ENCODE measurements around the gene RBKS.

RBKS gene

GRCh38 chr2:27795868-27796277 is 94.3 kb downstream of the RBKS start:
- H3K9ac ChIP-seq, result peak overlapping the region in 5 of 11 experiments; percentile 4 to 30 (median 11); a peak in 6 of 22 replicates
- H3K4me1 ChIP-seq, result peaks cover 0 to 83% (median 53%) of the 10 kb centered on the region in 10 experiments; a peak in 17 of 20 replicates
- no peak for TF ChIP-seq Cebpa-rat (IDR thresholded peaks at IDR 0.05)
- peak overlapping the region in 9 of 11 experiments; percentile 13 to 70 (median 53); a peak in 15 of 22 replicates for H3K27ac ChIP-seq
- no peak overlapping the region for H3K4me3 ChIP-seq
- H4K20me1 ChIP-seq, result no peaks in the 10 kb centered on the region
- 0 out of 22 replicates have a peak, but pooled peaks cover 0 to 9% (median 0%) of the 10 kb centered on the region in 11 experiments for H3K9me3 ChIP-seq (replicated peaks in 1 of 11)
- H3K4me2 ChIP-seq, result peak overlapping the region in 9 of 11 experiments; percentile 39 to 88 (median 67); a peak in 17 of 22 replicates
- H3K36me3 ChIP-seq, result no peaks in the 10 kb centered on the region
- no peaks in the 10 kb centered on the region for H3K27me3 ChIP-seq

- peak overlapping the region in 9 of 11 experiments; percentile 39 to 88 (median 67); a peak in 17 of 22 replicates for H3K4me2 ChIP-seq
- H3K9me3 ChIP-seq (replicated peaks in 1 of 11), result 0 out of 22 replicates have a peak, but pooled peaks cover 0 to 9% (median 0%) of the 10 kb centered on the region in 11 experiments
- no peaks in the 10 kb centered on the region for H3K36me3 ChIP-seq
- no peaks in the 10 kb centered on the region for H4K20me1 ChIP-seq
- no peak overlapping the region; a peak in 1 of 20 replicates for H3K4me3 ChIP-seq
- H3K27ac ChIP-seq, result peak overlapping the region in 10 of 11 experiments; percentile 0 to 70 (median 52); a peak in 16 of 22 replicates
- H3K9ac ChIP-seq, result peak overlapping the region in 6 of 11 experiments; percentile 1 to 30 (median 10); a peak in 6 of 22 replicates
- no peaks in the 10 kb centered on the region for H3K27me3 ChIP-seq
- H3K4me1 ChIP-seq, result peaks cover 0 to 77% (median 52%) of the 10 kb centered on the region in 10 experiments; a peak in 17 of 20 replicates
- no peak for TF ChIP-seq Cebpa-rat (IDR thresholded peaks at IDR 0.05)
Measured at GRCh38 chr2:27795093-27795834, 94.9 kb downstream of the RBKS start.

- H3K4me1 ChIP-seq, result peaks cover 0 to 52% (median 35%) of the 10 kb centered on the region in 10 experiments; a peak in 17 of 20 replicates
- H3K27me3 ChIP-seq, result no peaks in the 10 kb centered on the region
- no peak overlapping the region for H3K9ac ChIP-seq
- no peak overlapping the region for H3K4me3 ChIP-seq
- H3K36me3 ChIP-seq, result no peaks in the 10 kb centered on the region
- H4K20me1 ChIP-seq, result no peaks in the 10 kb centered on the region
- TF ChIP-seq Cebpa-rat (IDR thresholded peaks at IDR 0.05), result no peak
- H3K9me3 ChIP-seq (replicated peaks in 1 of 11), result no peaks in the 10 kb centered on the region
- H3K27ac ChIP-seq, result peak overlapping the region in 4 of 11 experiments; percentile 4 to 37 (median 28); a peak in 6 of 22 replicates
- H3K4me2 ChIP-seq, result peak overlapping the region in 5 of 11 experiments; percentile 48 to 69 (median 62); a peak in 10 of 22 replicates
Measured at GRCh38 chr2:27792759-27793158, 97.4 kb downstream of the RBKS start.

- Histone ChIP-seq H4K20me1 (no peaks in the 10 kb centered on the region), H3K4me2 (no peak overlapping the region), H3K27me3 (no peaks in the 10 kb centered on the region), H3K36me3 (peaks cover 0 to 3% (median 0%) of the 10 kb centered on the region in 11 experiments; a peak in 2 of 22 replicates), H3K9me3 (replicated peaks in 1 of 11) (no peaks in the 10 kb centered on the region), H3K9ac (no peak overlapping the region), H3K4me1 (peaks cover 0 to 32% (median 15%) of the 10 kb centered on the region in 10 experiments; a peak in 16 of 20 replicates), H3K4me3 (no peak overlapping the region), H3K27ac (no peak overlapping the region)
- TF ChIP-seq Cebpa-rat (IDR thresholded peaks at IDR 0.05), result no peak
Measured at GRCh38 chr2:27790796-27791195, 99.4 kb downstream of the RBKS start.

GRCh38 chr2:27782701-27783100 is 107.5 kb downstream of the RBKS start:
- Histone ChIP-seq H3K4me3 (no peak overlapping the region), H3K9me3 (replicated peaks in 1 of 11) (peaks cover 0 to 8% (median 4%) of the 10 kb centered on the region in 11 experiments; a peak in 5 of 22 replicates), H3K4me2 (no peak overlapping the region), H3K27me3 (no peaks in the 10 kb centered on the region), H3K9ac (no peak overlapping the region), H3K4me1 (peaks cover 0 to 19% (median 4%) of the 10 kb centered on the region in 10 experiments; a peak in 10 of 20 replicates), H3K36me3 (peaks cover 20 to 65% (median 51%) of the 10 kb centered on the region in 11 experiments; a peak in 21 of 22 replicates), H4K20me1 (peaks cover 0 to 12% (median 0%) of the 10 kb centered on the region in 11 experiments; a peak in 3 of 22 replicates), H3K27ac (no peak overlapping the region)
- no peak for TF ChIP-seq Cebpa-rat (IDR thresholded peaks at IDR 0.05)

GRCh38 chr2:27781496-27781895 is 108.7 kb downstream of the RBKS start:
- Histone ChIP-seq H3K27ac (no peak overlapping the region), H3K4me1 (peaks cover 0 to 31% (median 4%) of the 10 kb centered on the region in 10 experiments; a peak in 10 of 20 replicates), H3K9me3 (replicated peaks in 1 of 11) (peaks cover 0 to 8% (median 4%) of the 10 kb centered on the region in 11 experiments; a peak in 5 of 22 replicates), H3K4me3 (no peak overlapping the region), H3K36me3 (peaks cover 26 to 77% (median 61%) of the 10 kb centered on the region in 11 experiments; a peak in 21 of 22 replicates), H3K4me2 (no peak overlapping the region), H3K27me3 (no peaks in the 10 kb centered on the region), H3K9ac (no peak overlapping the region), H4K20me1 (peaks cover 0 to 12% (median 0%) of the 10 kb centered on the region in 11 experiments; a peak in 3 of 22 replicates)
- no peak for TF ChIP-seq Cebpa-rat (IDR thresholded peaks at IDR 0.05)

GRCh38 chr2:27779417-27780055 is 110.7 kb downstream of the RBKS start:
- H4K20me1 ChIP-seq, result peaks cover 0 to 12% (median 0%) of the 10 kb centered on the region in 11 experiments; a peak in 3 of 22 replicates
- H3K9me3 ChIP-seq (replicated peaks in 1 of 11), result peaks cover 0 to 8% (median 4%) of the 10 kb centered on the region in 11 experiments; a peak in 5 of 22 replicates
- H3K36me3 ChIP-seq, result peaks cover 31 to 93% (median 81%) of the 10 kb centered on the region in 11 experiments
- no peak overlapping the region for H3K4me2 ChIP-seq
- no peak for TF ChIP-seq Cebpa-rat (IDR thresholded peaks at IDR 0.05)
- H3K4me1 ChIP-seq, result peaks cover 0 to 50% (median 11%) of the 10 kb centered on the region in 10 experiments; a peak in 18 of 20 replicates
- H3K27ac ChIP-seq, result no peak overlapping the region
- no peak overlapping the region for H3K9ac ChIP-seq
- H3K27me3 ChIP-seq, result no peaks in the 10 kb centered on the region
- H3K4me3 ChIP-seq, result no peak overlapping the region

GRCh38 chr2:27776696-27777095 is 113.5 kb downstream of the RBKS start:
- Histone ChIP-seq H3K27me3 (no peaks in the 10 kb centered on the region), H3K27ac (no peak overlapping the region), H3K4me3 (no peak overlapping the region; a peak in 1 of 20 replicates), H3K9ac (no peak overlapping the region), H3K9me3 (replicated peaks in 1 of 11) (no peaks in the 10 kb centered on the region), H3K4me1 (peaks cover 23 to 72% (median 33%) of the 10 kb centered on the region in 10 experiments), H4K20me1 (peaks cover 0 to 12% (median 0%) of the 10 kb centered on the region in 11 experiments; a peak in 3 of 22 replicates), H3K4me2 (peak overlapping the region in 4 of 11 experiments; percentile 5 to 91 (median 72); a peak in 7 of 22 replicates), H3K36me3 (peaks cover 35 to 80% (median 72%) of the 10 kb centered on the region in 11 experiments)
- no peak for TF ChIP-seq Cebpa-rat (IDR thresholded peaks at IDR 0.05)
